Measurements from ENCODE around the gene RAB7A.

- TF ChIP-seq CTCF (IDR thresholded peaks at IDR 0.05; ENCODE audit: poor library complexity) (no peak), EZH2 (IDR thresholded peaks at IDR 0.05; ENCODE audit: borderline replicate concordance) (no peak), EZH2phosphoT487 (IDR thresholded peaks at IDR 0.05; ENCODE audit: low read depth, severe bottlenecking, unreplicated experiment) (no peak)
These were observed 99.2 kb downstream of the RAB7A start for GRCh38 chr3:128825117-128825725.
